ENCODE results near the gene KRT20.
"Not testable (repeated sequence)": the region's sequence is repeated elsewhere in the genome, so short reads cannot be mapped to it uniquely, and the experiment has no call there.

Gene KRT20

GRCh38 chr17:40884708-40885512 lies at the start of gene KRT20:
Gene KRT20, minus strand, starts transcription at chr17:40885242. Its CDS starts 57 bp downstream, at chr17:40885185.
- DNase-seq = no peak

- DNase-seq = no peak
Measured at GRCh38 chr17:40932608-40933007, 47.6 kb upstream of the KRT20 start.

GRCh38 chr17:40931311-40931710 lies 46.3 kb upstream of the KRT20 start:
- no peak for DNase-seq

- DNase-seq = no peak
Measured at GRCh38 chr17:40926341-40926740, 41.3 kb upstream of the KRT20 start.

GRCh38 chr17:40922239-40922638 lies 37.2 kb upstream of the KRT20 start:
- no peak for DNase-seq

GRCh38 chr17:40921026-40921425 lies 36.0 kb upstream of the KRT20 start:
- DNase-seq = no peak

- DNase-seq = not testable (repeated sequence)
Measured at GRCh38 chr17:40917116-40917515, 32.1 kb upstream of the KRT20 start.

- DNase-seq = no peak
Measured at GRCh38 chr17:40916366-40916765, 31.3 kb upstream of the KRT20 start.

- DNase-seq = no peak
Measured at GRCh38 chr17:40915721-40916256, 30.7 kb upstream of the KRT20 start.

- DNase-seq = no peak
Measured at GRCh38 chr17:40915199-40915661, 30.2 kb upstream of the KRT20 start.

- DNase-seq = no peak
Measured at GRCh38 chr17:40914075-40914855, 29.2 kb upstream of the KRT20 start.

- DNase-seq = no peak
Measured at GRCh38 chr17:40912486-40913210, 27.6 kb upstream of the KRT20 start.

GRCh38 chr17:40910441-40910841 lies 25.4 kb upstream of the KRT20 start:
- no peak for DNase-seq

- DNase-seq = no peak
Measured at GRCh38 chr17:40909755-40910154, 24.7 kb upstream of the KRT20 start.

GRCh38 chr17:40909351-40909750 lies 24.3 kb upstream of the KRT20 start:
- DNase-seq = peak; percentile 60

GRCh38 chr17:40906613-40907012 lies 21.6 kb upstream of the KRT20 start:
- DNase-seq = no peak

- no peak for DNase-seq
Measured at GRCh38 chr17:40905370-40905769, 20.3 kb upstream of the KRT20 start.

GRCh38 chr17:40903129-40903847 lies 18.2 kb upstream of the KRT20 start:
- DNase-seq = no peak

- no peak for DNase-seq
Measured at GRCh38 chr17:40902498-40902897, 17.5 kb upstream of the KRT20 start.

- DNase-seq = no peak
Measured at GRCh38 chr17:40901981-40902474, 17.0 kb upstream of the KRT20 start.

GRCh38 chr17:40900809-40901356 lies 15.8 kb upstream of the KRT20 start:
- DNase-seq = no peak

GRCh38 chr17:40896916-40897455 lies 11.9 kb upstream of the KRT20 start:
- DNase-seq = no peak
